ENCODE measurements around the gene EPG5.

EPG5 gene

DNA sequence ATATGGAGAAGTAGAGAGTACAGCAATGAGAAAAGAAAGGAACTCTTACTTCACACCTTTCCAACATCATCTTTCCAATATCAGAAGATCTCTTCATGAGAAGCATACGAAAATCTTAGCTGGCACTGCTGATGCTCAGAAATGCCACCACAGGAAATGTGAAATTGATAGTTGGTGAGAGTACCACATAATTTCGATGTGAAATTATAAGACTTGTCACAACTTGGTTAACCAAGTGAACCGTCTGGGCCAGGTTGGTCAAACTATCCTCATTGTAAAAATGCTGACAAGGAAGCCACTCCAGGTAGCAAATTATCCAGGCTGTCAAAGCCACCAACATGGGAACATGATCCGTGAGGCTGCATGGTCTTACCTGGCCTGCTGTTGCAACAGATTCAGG lies 66.5 kb downstream of the EPG5 start:
- no peak for TF ChIP-seq EZH2 (IDR thresholded peaks at IDR 0.05; ENCODE audit: borderline replicate concordance, low read length)
- TF ChIP-seq, protein P1, sequence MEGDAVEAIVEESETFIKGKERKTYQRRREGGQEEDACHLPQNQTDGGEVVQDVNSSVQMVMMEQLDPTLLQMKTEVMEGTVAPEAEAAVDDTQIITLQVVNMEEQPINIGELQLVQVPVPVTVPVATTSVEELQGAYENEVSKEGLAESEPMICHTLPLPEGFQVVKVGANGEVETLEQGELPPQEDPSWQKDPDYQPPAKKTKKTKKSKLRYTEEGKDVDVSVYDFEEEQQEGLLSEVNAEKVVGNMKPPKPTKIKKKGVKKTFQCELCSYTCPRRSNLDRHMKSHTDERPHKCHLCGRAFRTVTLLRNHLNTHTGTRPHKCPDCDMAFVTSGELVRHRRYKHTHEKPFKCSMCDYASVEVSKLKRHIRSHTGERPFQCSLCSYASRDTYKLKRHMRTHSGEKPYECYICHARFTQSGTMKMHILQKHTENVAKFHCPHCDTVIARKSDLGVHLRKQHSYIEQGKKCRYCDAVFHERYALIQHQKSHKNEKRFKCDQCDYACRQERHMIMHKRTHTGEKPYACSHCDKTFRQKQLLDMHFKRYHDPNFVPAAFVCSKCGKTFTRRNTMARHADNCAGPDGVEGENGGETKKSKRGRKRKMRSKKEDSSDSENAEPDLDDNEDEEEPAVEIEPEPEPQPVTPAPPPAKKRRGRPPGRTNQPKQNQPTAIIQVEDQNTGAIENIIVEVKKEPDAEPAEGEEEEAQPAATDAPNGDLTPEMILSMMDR (IDR thresholded peaks at IDR 0.05; ENCODE audit: low read length) = no peak
- no peak overlapping the region for H3K9ac ChIP-seq (ENCODE audit: low read length)
- H3K9me2 ChIP-seq (ENCODE audit: low read depth, low read length) = no peaks in the 10 kb centered on the region
- no peaks in the 10 kb centered on the region for H3K79me2 ChIP-seq (ENCODE audit: insufficient read depth, low read length)
- H3K4me2 ChIP-seq (ENCODE audit: low read length) = no peak overlapping the region
- peaks cover 57% of the 10 kb centered on the region for H3K36me3 ChIP-seq (ENCODE audit: insufficient read depth, low read length)
- H3K4me1 ChIP-seq (ENCODE audit: insufficient read depth, low read length, severe bottlenecking) = no peaks in the 10 kb centered on the region
- no peak overlapping the region for H3K4me3 ChIP-seq (ENCODE audit: low read depth, low read length, poor library complexity, severe bottlenecking)
- no peak overlapping the region for H3K27ac ChIP-seq (ENCODE audit: low read depth, low read length, poor library complexity, severe bottlenecking)
- H3K27me3 ChIP-seq (ENCODE audit: insufficient read depth, low read length) = no peaks in the 10 kb centered on the region
- no peaks in the 10 kb centered on the region for H3K9me3 ChIP-seq (ENCODE audit: low read length)
- H2AFZ ChIP-seq (ENCODE audit: low read length) = no peak overlapping the region
- H3F3A ChIP-seq (ENCODE audit: insufficient read depth, low read length) = no peaks in the 10 kb centered on the region
- H4K20me1 ChIP-seq (ENCODE audit: insufficient read depth, low read length) = no peaks in the 10 kb centered on the region

DNA sequence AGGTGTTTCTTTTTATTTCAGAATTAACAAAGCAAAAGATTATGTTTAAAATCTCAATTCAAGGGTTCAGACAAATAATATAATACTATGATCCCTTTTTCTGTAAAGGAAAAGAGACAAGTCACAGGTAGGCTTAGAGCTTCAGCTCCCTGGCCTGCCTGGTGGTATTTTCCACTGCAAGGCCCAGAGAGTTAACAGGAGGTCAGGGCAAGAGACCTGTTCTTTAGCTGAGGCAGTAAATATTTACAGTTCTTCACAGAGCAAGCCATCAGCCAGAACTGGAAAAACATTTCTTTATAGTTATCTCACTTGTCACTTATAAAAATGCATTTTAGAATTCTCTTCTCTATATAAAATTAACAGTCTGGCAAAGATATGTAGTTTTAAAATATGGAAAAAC lies 70.1 kb downstream of the EPG5 start:
- Histone ChIP-seq H3K4me3 (ENCODE audit: low read depth, low read length, poor library complexity, severe bottlenecking) (no peak overlapping the region), H3F3A (ENCODE audit: insufficient read depth, low read length) (no peaks in the 10 kb centered on the region), H3K9me2 (ENCODE audit: low read depth, low read length) (no peaks in the 10 kb centered on the region), H2AFZ (ENCODE audit: low read length) (no peak overlapping the region), H3K79me2 (ENCODE audit: insufficient read depth, low read length) (no peaks in the 10 kb centered on the region), H4K20me1 (ENCODE audit: insufficient read depth, low read length) (no peaks in the 10 kb centered on the region), H3K27ac (ENCODE audit: low read depth, low read length, poor library complexity, severe bottlenecking) (no peak overlapping the region), H3K36me3 (ENCODE audit: insufficient read depth, low read length) (peaks cover 45% of the 10 kb centered on the region), H3K9ac (ENCODE audit: low read length) (no peak overlapping the region), H3K9me3 (ENCODE audit: low read length) (no peaks in the 10 kb centered on the region), H3K4me1 (ENCODE audit: insufficient read depth, low read length, severe bottlenecking) (no peaks in the 10 kb centered on the region), H3K27me3 (ENCODE audit: insufficient read depth, low read length) (no peaks in the 10 kb centered on the region), H3K4me2 (ENCODE audit: low read length) (no peak overlapping the region)
- TF ChIP-seq, protein P1 (IDR thresholded peaks at IDR 0.05; ENCODE audit: low read length) = no peak
- no peak for TF ChIP-seq EZH2 (IDR thresholded peaks at IDR 0.05; ENCODE audit: borderline replicate concordance, low read length)

DNA sequence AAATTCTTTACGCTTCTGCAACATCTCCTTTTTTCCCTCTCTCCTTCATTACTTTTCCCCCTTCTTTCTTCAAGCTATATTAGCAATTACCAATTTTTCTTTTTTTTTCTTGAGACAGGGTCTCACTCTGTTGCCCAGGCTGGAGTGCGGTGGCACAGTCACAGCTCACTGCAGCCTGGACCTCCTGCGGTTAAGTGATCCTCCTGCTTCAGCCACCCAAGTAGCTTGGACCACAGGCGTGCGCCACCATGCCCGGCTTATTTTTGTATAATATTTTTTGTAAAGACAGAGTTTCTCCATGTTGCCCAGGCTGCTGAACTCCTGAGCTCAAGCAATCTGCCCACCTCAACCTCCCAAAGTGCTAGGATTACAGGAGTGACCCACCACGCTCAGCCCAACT lies 70.7 kb downstream of the EPG5 start:
- H3K36me3 ChIP-seq (ENCODE audit: insufficient read depth, low read length) = peaks cover 40% of the 10 kb centered on the region
- no peaks in the 10 kb centered on the region for H3K79me2 ChIP-seq (ENCODE audit: insufficient read depth, low read length)
- no peaks in the 10 kb centered on the region for H3K4me1 ChIP-seq (ENCODE audit: insufficient read depth, low read length, severe bottlenecking)
- H3K27ac ChIP-seq (ENCODE audit: low read depth, low read length, poor library complexity, severe bottlenecking) = no peak overlapping the region
- TF ChIP-seq, protein P1 (IDR thresholded peaks at IDR 0.05; ENCODE audit: low read length) = no peak
- no peak for TF ChIP-seq EZH2 (IDR thresholded peaks at IDR 0.05; ENCODE audit: borderline replicate concordance, low read length)
- H3K9ac ChIP-seq (ENCODE audit: low read length) = no peak overlapping the region
- no peak overlapping the region for H2AFZ ChIP-seq (ENCODE audit: low read length)
- no peaks in the 10 kb centered on the region for H3K9me3 ChIP-seq (ENCODE audit: low read length)
- H3K27me3 ChIP-seq (ENCODE audit: insufficient read depth, low read length) = no peaks in the 10 kb centered on the region
- H3K9me2 ChIP-seq (ENCODE audit: low read depth, low read length) = no peaks in the 10 kb centered on the region
- H4K20me1 ChIP-seq (ENCODE audit: insufficient read depth, low read length) = no peaks in the 10 kb centered on the region
- H3K4me3 ChIP-seq (ENCODE audit: low read depth, low read length, poor library complexity, severe bottlenecking) = no peak overlapping the region
- H3K4me2 ChIP-seq (ENCODE audit: low read length) = no peak overlapping the region
- no peaks in the 10 kb centered on the region for H3F3A ChIP-seq (ENCODE audit: insufficient read depth, low read length)

Data from OCI-LY1 (cell line).